HG02588 (cell line): Measurements from ENCODE around the gene MYL7.

Source experiments
- ATAC-seq: cut with Tn5 transposase; IDR thresholded peaks from one replicate; pipeline ENCODE4 v1.9.1; 2021; ENCODE audit warnings: mild to moderate bottlenecking, moderate library complexity; ENCODE audit not compliant: unreplicated experiment

Gene MYL7

GRCh38 chr7:44112997-44113763 is 28.0 kb downstream of the MYL7 start:
- no peak for ATAC-seq

- ATAC-seq = no peak
Observed at GRCh38 chr7:44112231-44112996, 28.7 kb downstream of the MYL7 start.

DNA sequence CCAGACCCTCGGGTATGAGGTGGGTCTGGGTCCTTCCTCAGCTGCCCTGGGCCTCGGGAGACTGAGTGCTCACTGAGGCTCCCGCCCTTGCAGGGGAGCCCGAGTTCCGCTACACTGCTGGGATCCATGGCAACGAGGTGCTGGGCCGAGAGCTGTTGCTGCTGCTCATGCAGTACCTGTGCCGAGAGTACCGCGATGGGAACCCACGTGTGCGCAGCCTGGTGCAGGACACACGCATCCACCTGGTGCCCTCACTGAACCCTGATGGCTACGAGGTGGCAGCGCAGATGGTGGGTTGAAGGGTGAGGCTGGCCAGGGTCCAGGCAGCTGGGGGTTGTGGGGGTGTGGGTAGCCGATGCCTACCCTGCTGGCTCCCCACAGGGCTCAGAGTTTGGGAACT is 29.4 kb downstream of the MYL7 start:
- no peak for ATAC-seq

DNA sequence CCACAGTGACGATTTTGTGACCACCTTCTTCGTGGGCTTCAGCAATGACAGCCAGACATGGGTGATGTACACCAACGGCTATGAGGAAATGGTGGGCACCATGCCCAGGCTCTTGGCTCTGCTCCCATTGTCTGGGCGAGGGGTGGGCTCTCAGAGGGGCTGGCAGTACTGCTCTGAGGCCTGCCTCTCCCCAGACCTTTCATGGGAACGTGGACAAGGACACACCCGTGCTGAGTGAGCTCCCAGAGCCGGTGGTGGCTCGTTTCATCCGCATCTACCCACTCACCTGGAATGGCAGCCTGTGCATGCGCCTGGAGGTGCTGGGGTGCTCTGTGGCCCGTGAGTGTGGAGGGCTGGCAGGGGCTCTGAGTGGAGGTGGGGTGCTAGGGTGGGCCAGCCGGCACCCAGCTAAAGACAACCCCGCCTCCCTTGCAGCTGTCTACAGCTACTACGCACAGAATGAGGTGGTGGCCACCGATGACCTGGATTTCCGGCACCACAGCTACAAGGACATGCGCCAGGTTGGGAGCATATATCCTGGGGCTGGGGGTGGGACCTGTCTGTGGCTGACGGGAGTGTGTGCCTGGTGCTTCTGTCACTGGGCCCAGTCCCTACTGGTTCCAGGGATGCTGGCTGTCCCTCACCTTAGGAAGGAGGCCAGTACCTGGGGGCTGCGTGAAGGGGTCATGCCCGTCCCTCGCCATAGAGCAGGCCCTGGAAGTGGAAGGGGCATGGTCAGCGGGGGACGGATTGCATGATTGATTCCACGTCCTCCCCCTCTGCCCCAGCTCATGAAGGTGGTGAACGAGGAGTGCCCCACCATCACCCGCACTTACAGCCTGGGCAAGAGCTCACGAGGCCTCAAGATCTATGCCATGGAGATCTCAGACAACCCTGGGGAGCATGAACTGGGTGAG is 30.2 kb downstream of the MYL7 start:
- ATAC-seq = no peak

- no peak for ATAC-seq
Observed at GRCh38 chr7:44109991-44110390, 31.1 kb downstream of the MYL7 start.

- no peak for ATAC-seq
Observed at GRCh38 chr7:44108768-44109750, 32.1 kb downstream of the MYL7 start.

DNA sequence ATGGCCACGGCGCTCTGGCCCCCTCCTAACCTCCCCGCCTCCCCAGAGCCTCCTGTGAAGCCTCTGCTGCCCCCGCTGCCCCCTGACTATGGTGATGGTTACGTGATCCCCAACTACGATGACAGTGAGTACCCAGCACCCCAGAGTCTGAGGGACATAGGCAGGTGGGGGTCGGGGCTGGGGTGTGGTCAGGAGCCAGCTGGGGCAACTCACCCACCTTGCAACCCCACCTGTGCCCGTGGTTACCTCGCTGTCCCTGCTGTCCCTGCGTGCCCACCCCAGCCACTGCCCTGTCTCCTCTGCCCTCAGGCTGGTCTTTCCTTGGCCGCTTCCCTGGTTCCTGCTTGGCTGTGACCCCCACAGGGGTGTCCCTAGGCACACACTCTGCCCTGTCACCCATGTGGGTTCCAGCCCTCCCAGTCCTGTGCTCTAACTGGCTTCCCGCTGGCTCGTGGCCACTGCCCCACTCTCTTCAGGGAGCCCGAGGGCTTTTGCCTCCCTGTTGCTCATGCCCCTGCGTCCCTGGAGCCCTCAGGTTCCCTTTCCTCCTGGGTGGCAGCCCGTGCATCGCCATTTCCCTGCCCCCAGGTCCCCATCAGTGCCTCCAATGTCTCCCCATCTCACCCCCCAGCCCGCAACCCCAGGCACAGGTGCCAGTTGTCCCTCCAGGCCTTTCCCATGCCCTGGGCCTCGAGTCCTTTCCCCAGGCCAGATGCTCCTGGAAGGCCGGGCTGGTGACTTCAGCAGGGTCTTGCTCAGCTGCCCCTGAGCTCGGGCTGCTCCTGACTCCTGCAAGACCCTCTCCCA is 33.0 kb downstream of the MYL7 start:
- no peak for ATAC-seq

DNA sequence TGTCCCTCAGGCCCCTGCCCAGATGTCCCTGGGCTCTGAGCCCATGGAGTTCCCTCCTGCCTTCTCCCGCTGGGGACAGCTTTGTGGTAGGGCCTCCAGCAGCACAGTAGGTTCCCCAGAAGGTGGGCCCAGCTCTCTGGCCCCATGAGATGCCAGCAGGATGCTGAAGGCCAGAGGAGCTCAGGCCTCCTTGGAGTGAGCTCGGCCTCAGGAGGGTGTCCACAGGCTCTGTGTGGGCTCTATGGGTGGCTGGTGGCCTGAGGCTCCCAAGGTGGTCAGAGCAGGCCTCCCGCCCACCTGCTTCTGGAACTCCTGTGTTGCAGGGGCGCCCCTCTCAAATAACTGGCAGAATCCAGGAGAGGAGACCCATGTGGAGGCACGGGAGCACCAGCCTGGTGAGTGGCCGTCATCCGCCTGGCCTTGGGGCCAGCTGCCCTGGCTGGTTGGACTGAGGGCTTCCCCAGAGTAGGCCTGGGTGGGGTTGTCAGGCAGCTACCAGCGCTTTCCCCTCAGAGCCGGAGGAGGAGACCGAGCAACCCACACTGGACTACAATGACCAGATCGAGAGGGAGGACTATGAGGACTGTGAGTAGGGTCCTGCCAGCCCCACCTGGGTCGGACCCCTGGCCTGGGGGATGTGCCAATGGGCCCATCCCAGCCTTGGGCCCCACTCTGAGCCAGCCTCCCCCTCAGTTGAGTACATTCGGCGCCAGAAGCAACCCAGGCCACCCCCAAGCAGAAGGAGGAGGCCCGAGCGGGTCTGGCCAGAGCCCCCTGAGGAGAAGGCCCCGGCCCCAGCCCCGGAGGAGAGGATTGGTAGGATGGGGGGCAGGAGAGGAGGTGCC is 33.8 kb downstream of the MYL7 start:
- no peak for ATAC-seq

GRCh38 chr7:44106311-44107065 is 34.6 kb downstream of the MYL7 start:
- no peak for ATAC-seq

GRCh38 chr7:44105832-44106231 is 35.3 kb downstream of the MYL7 start:
- ATAC-seq = no peak

- ATAC-seq = no peak
Observed at GRCh38 chr7:44104860-44105771, 36.0 kb downstream of the MYL7 start.

- no peak for ATAC-seq
Observed at GRCh38 chr7:44103923-44104859, 36.9 kb downstream of the MYL7 start, which contains the start of gene AEBP1. Gene AEBP1, plus strand, starts transcription at chr7:44104345. Its CDS starts 321 bp downstream, at chr7:44104666.

DNA sequence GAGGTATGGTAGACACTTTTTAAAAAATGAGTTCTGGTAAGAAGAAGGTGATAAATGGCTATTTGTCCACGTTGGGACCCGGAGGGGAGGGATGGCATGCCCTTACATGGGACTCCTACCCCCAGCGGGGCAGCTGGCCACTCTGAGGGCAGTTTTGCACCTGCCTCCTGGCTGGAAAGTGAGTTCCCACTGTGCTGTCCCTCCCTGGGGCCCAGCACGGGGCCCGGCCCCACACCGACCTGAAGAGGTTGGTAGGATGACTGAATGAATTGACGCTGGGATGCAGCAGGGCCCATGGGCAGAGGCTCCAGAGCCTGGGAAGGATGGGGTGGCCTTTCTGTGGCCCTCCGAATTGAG is 37.6 kb downstream of the MYL7 start:
- ATAC-seq = no peak

DNA sequence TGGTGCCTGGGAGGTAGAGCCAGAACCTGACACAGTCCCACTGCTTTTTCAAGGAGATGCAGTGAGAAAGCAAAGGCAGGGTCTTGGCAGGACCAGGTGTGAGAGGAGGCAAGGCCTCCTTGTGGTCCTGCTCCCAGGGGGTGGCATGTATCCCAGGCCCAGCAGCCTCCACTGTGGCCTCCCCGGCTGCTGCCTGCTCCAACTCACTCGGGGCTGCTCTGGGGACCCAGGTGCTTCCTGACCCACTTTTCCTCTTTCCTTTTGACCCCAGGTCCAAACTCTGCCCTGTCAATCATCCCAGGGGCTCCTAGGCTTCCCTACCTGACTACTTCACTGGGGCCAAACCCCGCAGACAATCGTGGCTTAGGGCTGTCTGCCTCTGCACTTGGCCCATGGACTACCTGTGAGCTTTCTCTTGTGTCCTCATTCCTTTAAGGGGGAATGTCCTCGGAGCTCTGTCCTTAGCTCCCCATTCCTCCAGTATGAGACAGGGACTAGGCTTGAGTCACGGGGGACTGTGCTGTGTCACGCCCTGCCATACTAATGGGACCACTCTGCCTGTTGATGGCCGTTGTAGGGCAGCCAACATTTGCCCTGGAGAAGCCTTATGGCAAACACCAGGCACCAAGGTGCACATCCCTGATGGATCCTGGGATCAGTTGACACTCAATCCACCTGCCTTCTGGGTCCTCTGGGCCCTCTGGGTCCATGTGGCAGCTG is 38.1 kb downstream of the MYL7 start:
- no peak for ATAC-seq
